ENCODE results near the gene CTNNB1. TPM values are rescaled to one million over a fixed set of nuclear protein-coding genes. Genes with fewer than 3 reads are reported as not detected.

CTNNB1 gene
- 1,006 and 1,168 TPM in 2 replicates for total RNA-seq

DNA sequence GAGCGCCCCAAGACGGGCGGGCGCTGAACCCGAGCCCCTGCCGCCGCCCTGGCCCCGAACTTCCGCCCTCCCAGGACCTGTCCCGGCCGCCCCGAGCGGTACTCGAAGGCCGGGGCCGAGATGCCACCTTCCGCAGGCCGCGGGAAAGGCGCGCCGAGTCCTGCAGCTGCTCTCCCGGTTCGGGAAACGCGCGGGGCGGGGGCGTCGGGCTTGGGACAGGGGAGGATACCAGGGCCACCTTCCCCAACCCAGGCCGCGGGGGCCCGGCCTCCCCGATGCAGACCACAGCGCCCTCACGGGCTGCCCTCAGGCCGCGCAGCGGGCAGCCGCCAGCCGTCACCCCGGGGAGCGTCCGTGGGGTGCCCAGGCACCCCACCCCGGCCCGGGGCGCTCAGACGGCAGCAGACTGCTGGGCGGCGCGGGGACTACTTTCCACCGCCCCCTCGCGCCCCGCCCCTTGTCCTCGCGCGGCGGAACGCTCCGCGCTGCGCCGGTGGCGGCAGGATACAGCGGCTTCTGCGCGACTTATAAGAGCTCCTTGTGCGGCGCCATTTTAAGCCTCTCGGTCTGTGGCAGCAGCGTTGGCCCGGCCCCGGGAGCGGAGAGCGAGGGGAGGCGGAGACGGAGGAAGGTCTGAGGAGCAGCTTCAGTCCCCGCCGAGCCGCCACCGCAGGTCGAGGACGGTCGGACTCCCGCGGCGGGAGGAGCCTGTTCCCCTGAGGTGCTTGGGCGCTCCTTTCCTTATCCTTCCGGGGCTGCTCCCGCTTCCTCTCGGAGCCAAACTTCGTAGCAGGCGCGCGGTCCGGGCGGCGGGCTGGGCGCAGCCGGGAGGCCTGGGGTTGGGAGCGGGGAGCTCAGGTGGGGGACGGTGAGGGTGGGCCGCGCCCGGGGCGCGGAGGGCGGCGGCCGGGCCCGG, at the start of gene CTNNB1:
Gene CTNNB1, plus strand, starts transcription at position 556 of the 916 bp plus-strand sequence. CDS start 24,564 bp downstream, outside the sequence.
- Histone ChIP-seq H3K4me3 (ENCODE audit: low read depth, low read length) (peak within 1 kb of the TSS; percentile 93), H3K36me3 (ENCODE audit: control insufficient read depth, insufficient read depth, low read length) (no peaks in the 10 kb centered on the region), H3K27me3 (ENCODE audit: control insufficient read depth, insufficient read depth, low read length) (no peaks in the 10 kb centered on the region)
- FAIRE-seq (no peak), DNase-seq (ENCODE audit: low read depth) (peak; percentile 65)
- TF ChIP-seq, protein P1, sequence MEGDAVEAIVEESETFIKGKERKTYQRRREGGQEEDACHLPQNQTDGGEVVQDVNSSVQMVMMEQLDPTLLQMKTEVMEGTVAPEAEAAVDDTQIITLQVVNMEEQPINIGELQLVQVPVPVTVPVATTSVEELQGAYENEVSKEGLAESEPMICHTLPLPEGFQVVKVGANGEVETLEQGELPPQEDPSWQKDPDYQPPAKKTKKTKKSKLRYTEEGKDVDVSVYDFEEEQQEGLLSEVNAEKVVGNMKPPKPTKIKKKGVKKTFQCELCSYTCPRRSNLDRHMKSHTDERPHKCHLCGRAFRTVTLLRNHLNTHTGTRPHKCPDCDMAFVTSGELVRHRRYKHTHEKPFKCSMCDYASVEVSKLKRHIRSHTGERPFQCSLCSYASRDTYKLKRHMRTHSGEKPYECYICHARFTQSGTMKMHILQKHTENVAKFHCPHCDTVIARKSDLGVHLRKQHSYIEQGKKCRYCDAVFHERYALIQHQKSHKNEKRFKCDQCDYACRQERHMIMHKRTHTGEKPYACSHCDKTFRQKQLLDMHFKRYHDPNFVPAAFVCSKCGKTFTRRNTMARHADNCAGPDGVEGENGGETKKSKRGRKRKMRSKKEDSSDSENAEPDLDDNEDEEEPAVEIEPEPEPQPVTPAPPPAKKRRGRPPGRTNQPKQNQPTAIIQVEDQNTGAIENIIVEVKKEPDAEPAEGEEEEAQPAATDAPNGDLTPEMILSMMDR (IDR thresholded peaks at IDR 0.05; ENCODE audit: insufficient read depth, low read length, severe bottlenecking): peak; percentile 19

- FAIRE-seq (peak; percentile 64), DNase-seq (ENCODE audit: low read depth) (no peak)
- TF ChIP-seq, protein P1 (IDR thresholded peaks at IDR 0.05; ENCODE audit: insufficient read depth, low read length, severe bottlenecking): no peak
Measured at GRCh38 chr3:41155834-41156233, 43.5 kb upstream of the CTNNB1 start.

GRCh38 chr3:41158947-41159346, 40.4 kb upstream of the CTNNB1 start:
- Histone ChIP-seq H3K27me3 (ENCODE audit: control insufficient read depth, insufficient read depth, low read length) (no peaks in the 10 kb centered on the region), H3K4me3 (ENCODE audit: low read depth, low read length) (no peak overlapping the region), H3K36me3 (ENCODE audit: control insufficient read depth, insufficient read depth, low read length) (no peaks in the 10 kb centered on the region)
- DNase-seq (ENCODE audit: low read depth) (peak; percentile 99), FAIRE-seq (peak; percentile 94)
- TF ChIP-seq, protein P1 (IDR thresholded peaks at IDR 0.05; ENCODE audit: insufficient read depth, low read length, severe bottlenecking): no peak

More at GRCh38 chr3:41155834-41156233, 43.5 kb upstream of the CTNNB1 start:
- Histone ChIP-seq H3K27me3 (ENCODE audit: control insufficient read depth, insufficient read depth, low read length) (no peaks in the 10 kb centered on the region), H3K36me3 (ENCODE audit: control insufficient read depth, insufficient read depth, low read length) (no peaks in the 10 kb centered on the region), H3K4me3 (ENCODE audit: low read depth, low read length) (no peak overlapping the region)

- FAIRE-seq: no peak
- Histone ChIP-seq H3K36me3 (ENCODE audit: control insufficient read depth, insufficient read depth, low read length) (no peaks in the 10 kb centered on the region), H3K4me3 (ENCODE audit: low read depth, low read length) (no peak overlapping the region), H3K27me3 (ENCODE audit: control insufficient read depth, insufficient read depth, low read length) (no peaks in the 10 kb centered on the region)
- peak; percentile 86 for DNase-seq (ENCODE audit: low read depth)
- TF ChIP-seq, protein P1 (IDR thresholded peaks at IDR 0.05; ENCODE audit: insufficient read depth, low read length, severe bottlenecking): no peak
Measured at GRCh38 chr3:41159588-41160189, 39.6 kb upstream of the CTNNB1 start.

- DNase-seq (ENCODE audit: low read depth) (no peak), FAIRE-seq (no peak)
- Histone ChIP-seq H3K27me3 (ENCODE audit: control insufficient read depth, insufficient read depth, low read length) (no peaks in the 10 kb centered on the region), H3K4me3 (ENCODE audit: low read depth, low read length) (no peak overlapping the region), H3K36me3 (ENCODE audit: control insufficient read depth, insufficient read depth, low read length) (no peaks in the 10 kb centered on the region)
- TF ChIP-seq, protein P1 (IDR thresholded peaks at IDR 0.05; ENCODE audit: insufficient read depth, low read length, severe bottlenecking): no peak
Measured at GRCh38 chr3:41162541-41162940, 36.8 kb upstream of the CTNNB1 start.

Data from bronchial epithelial cell (primary cell).